Osteoblast (primary cell): Measurements from ENCODE around the gene ADCY10. TPM values are rescaled to one million over a fixed set of nuclear protein-coding genes. Genes with fewer than 3 reads are reported as not detected.

Source experiments
- DNase-seq: peaks from one replicate; pipeline ENCODE4 v3.0.0; 2011; ENCODE audit warnings: low spot score, mixed read lengths; ENCODE audit not compliant: insufficient read length; ENCODE audit errors: missing footprints
- H2AFZ ChIP-seq: 2 replicates; pipeline ENCODE4 v1.6.0; 2011; ENCODE audit warnings: mild to moderate bottlenecking, low read length
- H3K27ac ChIP-seq: 2 replicates; pipeline ENCODE4 v1.5.1; 2011; ENCODE audit warnings: mild to moderate bottlenecking, low read depth, low read length, moderate library complexity
- H3K27me3 ChIP-seq: 2 replicates; pipeline ENCODE4 v1.6.0; 2012; ENCODE audit warnings: mild to moderate bottlenecking, control low read depth, inconsistent platforms, low read length, moderate library complexity; ENCODE audit not compliant: insufficient read depth
- H3K36me3 ChIP-seq: 2 replicates; pipeline ENCODE4 v1.5.1; 2011; ENCODE audit warnings: mild to moderate bottlenecking, low read length, control low read depth, moderate library complexity; ENCODE audit not compliant: insufficient read depth
- H3K4me1 ChIP-seq: 2 replicates; pipeline ENCODE4 v1.5.1; 2011; ENCODE audit warnings: mild to moderate bottlenecking, low read length, control low read depth, moderate library complexity; ENCODE audit not compliant: insufficient read depth
- H3K4me2 ChIP-seq: 2 replicates; pipeline ENCODE4 v1.6.0; 2011; ENCODE audit warnings: mild to moderate bottlenecking, low read length; ENCODE audit not compliant: insufficient read depth
- H3K4me3 ChIP-seq: fragments of 200-600 bp; sonication (generic); 3 replicates; pipeline ENCODE4 v1.5.1; 2012; ENCODE audit warnings: mild to moderate bottlenecking, low read length, inconsistent platforms; ENCODE audit not compliant: insufficient read depth
- H3K79me2 ChIP-seq: 2 replicates; pipeline ENCODE4 v1.6.0; 2012; ENCODE audit warnings: mild to moderate bottlenecking, low read length, control low read depth, inconsistent platforms; ENCODE audit not compliant: insufficient read depth
- H3K9me3 ChIP-seq: 2 replicates; pipeline ENCODE4 v1.5.1; 2011; ENCODE audit warnings: low read depth, low read length, control low read depth
- H4K20me1 ChIP-seq: 2 replicates; pipeline ENCODE4 v1.6.0; 2012; ENCODE audit warnings: mild to moderate bottlenecking, low read length, control low read depth; ENCODE audit not compliant: insufficient read depth
- total RNA-seq: library from RNA; depleted of rRNA; stranded (reverse); fragments of >200 nt; gene quantifications from 2 replicates; pipeline ENCODE4 v1.2.3, GENCODE V29; 2012
- TF ChIP-seq, protein P1 (sequence below): IDR thresholded peaks from 2 replicates; pipeline ENCODE4 v1.5.1; 2011; ENCODE audit warnings: mild to moderate bottlenecking, low read depth, low read length, moderate library complexity; ENCODE audit errors: extremely low read depth

The ADCY10 gene
- total RNA-seq, 1 donor, result 0.36 TPM

DNA sequence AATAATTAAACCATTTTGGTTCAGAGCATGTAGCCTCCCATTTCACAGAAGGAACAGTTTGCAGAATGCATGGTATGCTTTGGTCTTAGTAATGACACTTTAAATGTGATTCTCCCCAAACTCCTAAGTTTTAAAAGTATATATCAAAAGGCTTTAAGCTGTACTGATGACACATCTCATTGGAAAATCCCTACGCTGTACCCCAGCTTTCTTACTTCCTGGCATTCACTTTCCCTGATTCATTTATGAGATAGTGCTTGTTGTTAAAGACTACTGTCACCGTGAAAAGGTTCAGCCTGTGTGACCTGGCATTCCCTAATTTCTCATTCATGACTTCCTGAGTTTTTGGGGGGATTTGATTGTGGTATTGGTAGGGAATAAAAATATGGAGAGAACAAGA, 138.8 kb downstream of the ADCY10 start:
- Histone ChIP-seq H3K27ac (peak overlapping the region; percentile 56), H3K79me2 (peaks cover 15% of the 10 kb centered on the region)
- peak; percentile 88 for DNase-seq

DNA sequence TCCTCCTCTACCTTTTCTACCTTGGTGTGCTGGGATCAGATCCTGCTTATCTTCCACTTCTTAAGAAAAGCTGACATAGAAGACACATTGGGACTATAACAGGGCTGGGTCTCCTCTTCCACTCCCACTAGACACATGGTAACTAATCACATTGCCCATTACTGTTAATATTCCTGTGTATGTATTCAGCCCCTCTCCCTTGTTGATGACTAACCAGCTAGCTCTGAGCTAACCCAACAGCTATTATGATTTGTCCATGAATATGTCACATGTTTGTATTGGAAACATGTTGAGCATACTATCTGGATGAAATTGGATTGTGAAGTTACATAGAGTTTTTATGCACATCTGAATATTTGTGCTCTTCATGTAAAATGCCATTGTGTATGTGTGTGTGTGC, 139.2 kb downstream of the ADCY10 start:
- peak overlapping the region; percentile 56 for H3K27ac ChIP-seq
- peak overlapping the region; percentile 26 for H3K4me2 ChIP-seq
- H3K36me3 ChIP-seq, result peaks cover 68% of the 10 kb centered on the region
- DNase-seq, result peak; percentile 88
- no peaks in the 10 kb centered on the region for H3K27me3 ChIP-seq
- H3K9me3 ChIP-seq, result no peaks in the 10 kb centered on the region
- no peak overlapping the region for H2AFZ ChIP-seq
- TF ChIP-seq, protein P1, sequence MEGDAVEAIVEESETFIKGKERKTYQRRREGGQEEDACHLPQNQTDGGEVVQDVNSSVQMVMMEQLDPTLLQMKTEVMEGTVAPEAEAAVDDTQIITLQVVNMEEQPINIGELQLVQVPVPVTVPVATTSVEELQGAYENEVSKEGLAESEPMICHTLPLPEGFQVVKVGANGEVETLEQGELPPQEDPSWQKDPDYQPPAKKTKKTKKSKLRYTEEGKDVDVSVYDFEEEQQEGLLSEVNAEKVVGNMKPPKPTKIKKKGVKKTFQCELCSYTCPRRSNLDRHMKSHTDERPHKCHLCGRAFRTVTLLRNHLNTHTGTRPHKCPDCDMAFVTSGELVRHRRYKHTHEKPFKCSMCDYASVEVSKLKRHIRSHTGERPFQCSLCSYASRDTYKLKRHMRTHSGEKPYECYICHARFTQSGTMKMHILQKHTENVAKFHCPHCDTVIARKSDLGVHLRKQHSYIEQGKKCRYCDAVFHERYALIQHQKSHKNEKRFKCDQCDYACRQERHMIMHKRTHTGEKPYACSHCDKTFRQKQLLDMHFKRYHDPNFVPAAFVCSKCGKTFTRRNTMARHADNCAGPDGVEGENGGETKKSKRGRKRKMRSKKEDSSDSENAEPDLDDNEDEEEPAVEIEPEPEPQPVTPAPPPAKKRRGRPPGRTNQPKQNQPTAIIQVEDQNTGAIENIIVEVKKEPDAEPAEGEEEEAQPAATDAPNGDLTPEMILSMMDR, result no peak
- no peak overlapping the region for H3K4me3 ChIP-seq
- peaks cover 32% of the 10 kb centered on the region for H3K4me1 ChIP-seq
- H4K20me1 ChIP-seq, result peaks cover 13% of the 10 kb centered on the region
- H3K79me2 ChIP-seq, result peaks cover 20% of the 10 kb centered on the region

More for the DNA sequence above, 138.8 kb downstream of the ADCY10 start:
- Histone ChIP-seq H4K20me1 (peaks cover 12% of the 10 kb centered on the region), H3K4me3 (no peak overlapping the region), H2AFZ (no peak overlapping the region), H3K4me2 (peak overlapping the region; percentile 20), H3K4me1 (peaks cover 32% of the 10 kb centered on the region), H3K27me3 (no peaks in the 10 kb centered on the region), H3K9me3 (no peaks in the 10 kb centered on the region), H3K36me3 (peaks cover 68% of the 10 kb centered on the region)
- TF ChIP-seq, protein P1, result no peak

DNA sequence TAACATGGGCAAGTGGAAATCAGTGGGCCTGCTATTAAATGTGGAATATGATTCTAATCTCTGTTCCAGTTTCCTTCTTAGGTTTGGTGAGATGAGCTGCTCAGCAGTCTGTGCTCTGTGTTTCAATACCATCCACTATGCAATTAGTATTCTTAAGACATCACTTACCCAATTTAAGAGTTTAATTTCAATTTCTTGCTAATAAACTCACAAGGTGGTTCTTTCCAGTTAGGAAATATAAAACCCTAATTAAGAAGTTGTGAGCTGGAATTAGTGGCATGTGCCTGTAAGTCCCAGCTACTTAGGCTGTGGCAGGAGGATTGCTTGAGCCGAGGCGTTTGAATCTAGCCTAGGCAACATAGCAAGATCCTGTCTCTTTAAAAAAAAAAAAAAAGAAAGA, 140.4 kb downstream of the ADCY10 start:
- H3K4me3 ChIP-seq, result no peak overlapping the region
- no peak for DNase-seq
- H3K4me2 ChIP-seq, result no peak overlapping the region
- no peaks in the 10 kb centered on the region for H3K9me3 ChIP-seq
- H2AFZ ChIP-seq, result no peak overlapping the region
- peaks cover 77% of the 10 kb centered on the region for H3K36me3 ChIP-seq
- peaks cover 32% of the 10 kb centered on the region for H3K4me1 ChIP-seq
- H3K79me2 ChIP-seq, result peaks cover 31% of the 10 kb centered on the region
- no peaks in the 10 kb centered on the region for H3K27me3 ChIP-seq
- H3K27ac ChIP-seq, result peak overlapping the region; percentile 5
- TF ChIP-seq, protein P1, result no peak
- H4K20me1 ChIP-seq, result peaks cover 23% of the 10 kb centered on the region

DNA sequence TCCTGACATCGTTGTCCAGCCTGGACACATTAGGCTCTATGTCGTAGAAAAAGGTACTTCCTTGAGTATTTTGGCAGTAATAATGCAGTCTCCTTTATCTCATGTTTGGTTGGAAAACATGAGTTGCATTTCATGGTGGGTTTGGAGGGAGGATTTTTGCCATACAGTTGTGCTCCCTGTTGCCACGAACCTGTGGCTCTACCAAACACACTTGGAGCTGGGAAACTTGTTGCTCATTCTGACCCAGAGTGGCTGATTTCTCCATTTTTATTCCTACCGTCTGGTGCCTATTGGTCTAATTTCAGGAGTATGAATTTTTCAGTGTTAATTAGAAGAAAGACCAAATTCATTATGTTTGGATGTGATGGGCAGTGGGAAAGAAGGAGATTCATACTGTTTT, 141.5 kb downstream of the ADCY10 start:
- H3K27ac ChIP-seq, result no peak overlapping the region
- no peak for DNase-seq
- TF ChIP-seq, protein P1, result no peak
- peaks cover 32% of the 10 kb centered on the region for H3K4me1 ChIP-seq
- H3K9me3 ChIP-seq, result no peaks in the 10 kb centered on the region
- peaks cover 79% of the 10 kb centered on the region for H3K36me3 ChIP-seq
- no peaks in the 10 kb centered on the region for H3K27me3 ChIP-seq
- peaks cover 38% of the 10 kb centered on the region for H3K79me2 ChIP-seq
- H3K4me3 ChIP-seq, result no peak overlapping the region
- H3K4me2 ChIP-seq, result no peak overlapping the region
- no peak overlapping the region for H2AFZ ChIP-seq
- peaks cover 31% of the 10 kb centered on the region for H4K20me1 ChIP-seq
